Muscle of leg (tissue), 11 donors: Measurements from ENCODE around the gene KLF4. TPM values are rescaled to one million over a fixed set of nuclear protein-coding genes. Genes with fewer than 3 reads are reported as not detected.

ENCODE experiments used
- DNase-seq: peaks from one replicate; pipeline ENCODE4 v3.0.0; 2013
- H3K27ac ChIP-seq: one replicate; pipeline ENCODE4 v1.5.1; 2013; ENCODE audit warnings: mild to moderate bottlenecking, low read length, control low read depth
- H3K27me3 ChIP-seq: one replicate; pipeline ENCODE4 v1.6.1; 2013; ENCODE audit warnings: low read length; ENCODE audit not compliant: control insufficient read depth, insufficient read depth
- H3K36me3 ChIP-seq: one replicate; pipeline ENCODE4 v1.6.1; 2013; ENCODE audit warnings: low read length; ENCODE audit not compliant: control insufficient read depth, insufficient read depth
- H3K4me1 ChIP-seq: one replicate; pipeline ENCODE4 v1.6.1; 2013; ENCODE audit warnings: low read length; ENCODE audit not compliant: control insufficient read depth, insufficient read depth
- H3K4me3 ChIP-seq: one replicate; pipeline ENCODE4 v1.5.1; 2013; ENCODE audit warnings: low read length, control low read depth
- H3K9me3 ChIP-seq: replicated peaks from 2 replicates; pipeline ENCODE4 v1.6.1; 2013; ENCODE audit warnings: low read depth, low read length; ENCODE audit not compliant: control insufficient read depth
- WGBS: methylation state at CpG from one replicate; pipeline ENCODE4 v1.1.5; 2013; ENCODE audit warnings: missing lambda C conversion rate; ENCODE audit not compliant: insufficient coverage; 5-methylcytosine and 5-hydroxymethylcytosine counted together
- polyA plus RNA-seq, 8 donors: library from polyadenylated mRNA; unstranded; fragments of 120-200 nt; gene quantifications; one replicate each; pipeline versions ENCODE4 v1.2.1 to v1.2.3, GENCODE V29; 2013; ENCODE audit warnings: inconsistent platforms in 1 of 8, low replicate concordance in 1 of 8; ENCODE audit not compliant: insufficient read length in 8 of 8, insufficient read depth in 1 of 8
- total RNA-seq: library from RNA; stranded (reverse); fragments of 120-200 nt; gene quantifications from one replicate; pipeline ENCODE4 v1.2.4, GENCODE V29; 2013

The KLF4 gene
- total and polyA plus RNA-seq, 9 donors = 24.0 to 65.8 (median 32.6) TPM

DNA sequence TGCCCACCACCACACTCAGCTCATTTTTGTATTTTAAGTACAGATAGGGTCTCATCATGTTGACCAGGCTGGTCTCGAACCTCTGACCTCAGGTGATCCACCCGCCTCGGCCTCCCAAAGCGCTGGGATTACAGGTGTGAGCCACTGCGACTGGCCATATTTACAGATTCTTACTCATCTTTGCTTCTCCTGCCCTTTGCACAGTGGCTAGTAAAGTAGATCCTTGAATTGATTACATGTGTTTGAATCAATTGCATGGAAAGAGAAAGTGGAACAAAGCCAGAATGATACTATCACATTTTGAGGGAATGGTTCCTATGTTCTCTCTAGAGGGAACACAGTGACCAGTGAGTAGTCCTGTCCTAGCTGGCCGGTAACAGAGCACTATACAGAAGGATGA lies 15.4 kb downstream of the KLF4 start:
- no peaks in the 10 kb centered on the region for H3K4me1 ChIP-seq
- H3K27ac ChIP-seq = no peak overlapping the region
- H3K27me3 ChIP-seq = no peaks in the 10 kb centered on the region
- H3K9me3 ChIP-seq = no peaks in the 10 kb centered on the region
- WGBS = 93% methylated on average over 3 of the region's 6 CpGs
- H3K36me3 ChIP-seq = no peaks in the 10 kb centered on the region
- H3K4me3 ChIP-seq = no peak overlapping the region
- no peak for DNase-seq

- Histone ChIP-seq H3K27ac (no peak overlapping the region), H3K4me1 (no peaks in the 10 kb centered on the region), H3K4me3 (no peak overlapping the region), H3K36me3 (no peaks in the 10 kb centered on the region), H3K9me3 (no peaks in the 10 kb centered on the region), H3K27me3 (no peaks in the 10 kb centered on the region)
- no CpG with 5 or more reads among the region's 9 CpGs for whole genome bisulfite sequencing
- no peak for DNase-seq
These were observed 16.8 kb downstream of the KLF4 start for GRCh38 chr9:107472581-107473340.

DNA sequence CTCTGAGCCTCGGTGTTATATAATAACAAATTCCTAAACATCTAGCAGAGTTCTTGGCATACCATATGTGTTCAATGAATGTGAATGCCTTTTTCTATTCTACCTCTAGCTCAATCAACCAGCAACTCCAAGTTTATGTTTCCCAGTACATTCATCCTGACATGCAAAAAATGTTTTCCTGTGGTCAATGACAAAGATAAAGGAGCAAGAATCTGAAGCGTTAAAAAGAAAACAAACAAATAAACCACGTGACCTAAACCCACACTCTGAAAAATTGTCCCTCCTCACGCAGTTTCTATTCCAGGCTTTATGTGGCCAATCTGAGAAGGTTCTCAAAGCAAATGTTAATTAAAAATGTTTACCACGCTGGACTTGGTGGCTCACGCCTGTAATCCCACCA lies 18.0 kb downstream of the KLF4 start:
- 91% methylated on average over 4 of the region's 6 CpGs for WGBS
- H3K9me3 ChIP-seq = no peaks in the 10 kb centered on the region
- H3K4me3 ChIP-seq = no peak overlapping the region
- no peaks in the 10 kb centered on the region for H3K27me3 ChIP-seq
- no peaks in the 10 kb centered on the region for H3K36me3 ChIP-seq
- H3K27ac ChIP-seq = no peak overlapping the region
- no peaks in the 10 kb centered on the region for H3K4me1 ChIP-seq
- DNase-seq = no peak

GRCh38 chr9:107467416-107467815 lies 22.2 kb downstream of the KLF4 start:
- no peak for DNase-seq
- H3K36me3 ChIP-seq = no peaks in the 10 kb centered on the region
- H3K9me3 ChIP-seq = no peaks in the 10 kb centered on the region
- peaks cover 13% of the 10 kb centered on the region for H3K4me1 ChIP-seq
- H3K27me3 ChIP-seq = peaks cover 18% of the 10 kb centered on the region
- WGBS = no CpG with 5 or more reads among the region's 1 CpG
- no peak overlapping the region for H3K4me3 ChIP-seq
- H3K27ac ChIP-seq = no peak overlapping the region

GRCh38 chr9:107466826-107467225 lies 22.7 kb downstream of the KLF4 start:
- no peak overlapping the region for H3K27ac ChIP-seq
- H3K4me1 ChIP-seq = peaks cover 13% of the 10 kb centered on the region
- H3K4me3 ChIP-seq = no peak overlapping the region
- no peaks in the 10 kb centered on the region for H3K36me3 ChIP-seq
- DNase-seq = peak; percentile 51
- H3K9me3 ChIP-seq = no peaks in the 10 kb centered on the region
- H3K27me3 ChIP-seq = peaks cover 18% of the 10 kb centered on the region
- WGBS = 33% methylated on average over 1 of the region's 2 CpGs

DNA sequence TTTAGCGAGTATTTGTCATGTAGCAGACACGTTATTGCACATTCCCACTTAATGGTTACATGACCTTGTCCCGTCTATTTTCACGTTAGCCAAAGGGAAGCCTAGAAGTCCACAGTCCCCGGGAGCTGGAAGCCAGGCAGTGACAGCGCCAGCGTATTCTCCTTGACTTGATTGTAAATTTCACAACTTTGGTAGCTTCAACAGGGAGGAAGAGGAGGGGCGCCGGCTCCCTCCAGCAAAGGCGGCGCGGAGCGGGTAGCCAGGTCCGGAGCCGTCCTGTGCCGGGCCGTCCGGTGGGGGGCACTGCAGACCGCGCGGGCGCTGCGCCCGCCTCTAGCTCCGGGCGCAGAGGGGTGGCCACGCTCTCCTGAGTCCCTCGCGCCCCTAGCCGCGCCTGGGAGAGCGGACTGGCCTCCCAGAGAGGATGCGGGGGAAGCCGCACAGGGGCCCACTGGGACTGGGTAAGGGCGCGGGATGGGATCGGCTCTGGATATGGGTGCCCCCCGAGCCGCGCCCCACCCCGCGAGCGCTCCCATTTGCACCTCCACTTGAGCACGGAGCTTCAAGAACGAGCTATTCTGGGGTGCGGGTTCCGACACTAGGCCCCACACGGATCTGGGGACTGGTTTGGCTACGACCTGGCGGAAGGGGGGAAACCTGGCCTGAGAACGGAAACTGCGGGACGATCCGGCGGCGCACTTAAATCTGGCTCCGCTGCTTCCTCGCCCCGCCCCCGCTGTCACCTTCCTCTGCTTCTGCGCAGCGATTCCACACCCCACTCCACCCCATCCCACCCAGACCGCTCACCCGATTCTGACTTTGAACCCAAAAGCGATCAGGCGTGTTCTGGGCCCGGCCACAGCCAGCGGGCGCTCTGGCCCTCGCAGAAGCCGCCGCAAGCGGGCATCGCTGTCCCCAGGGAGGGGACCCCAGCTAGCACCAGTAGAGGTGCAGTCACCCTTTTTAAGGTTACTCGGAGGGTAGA lies 23.8 kb downstream of the KLF4 start:
- Histone ChIP-seq H3K4me3 (peak overlapping the region; percentile 74), H3K9me3 (no peaks in the 10 kb centered on the region), H3K36me3 (no peaks in the 10 kb centered on the region), H3K27me3 (peaks cover 18% of the 10 kb centered on the region), H3K27ac (no peak overlapping the region), H3K4me1 (peaks cover 13% of the 10 kb centered on the region)
- DNase-seq = peak; percentile 64
- 1% methylated on average over 70 of the region's 75 CpGs for WGBS

- H3K27ac ChIP-seq = no peak overlapping the region
- peaks cover 18% of the 10 kb centered on the region for H3K27me3 ChIP-seq
- H3K36me3 ChIP-seq = no peaks in the 10 kb centered on the region
- no peak overlapping the region for H3K4me3 ChIP-seq
- H3K4me1 ChIP-seq = peaks cover 13% of the 10 kb centered on the region
- H3K9me3 ChIP-seq = no peaks in the 10 kb centered on the region
- DNase-seq = no peak
These were observed 25.1 kb downstream of the KLF4 start for GRCh38 chr9:107464516-107464915.

- no peak for DNase-seq
- peaks cover 13% of the 10 kb centered on the region for H3K4me1 ChIP-seq
- WGBS = no CpG with 5 or more reads among the region's 4 CpGs
- no peak overlapping the region for H3K4me3 ChIP-seq
- no peak overlapping the region for H3K27ac ChIP-seq
- no peaks in the 10 kb centered on the region for H3K9me3 ChIP-seq
- H3K27me3 ChIP-seq = peaks cover 18% of the 10 kb centered on the region
- no peaks in the 10 kb centered on the region for H3K36me3 ChIP-seq
These were observed 26.9 kb downstream of the KLF4 start for GRCh38 chr9:107462691-107463090.

GRCh38 chr9:107460153-107461023 lies 29.2 kb downstream of the KLF4 start:
- H3K4me3 ChIP-seq = no peak overlapping the region
- 64% methylated on average over 1 of the region's 6 CpGs for WGBS
- H3K4me1 ChIP-seq = peaks cover 5% of the 10 kb centered on the region
- no peak overlapping the region for H3K27ac ChIP-seq
- H3K27me3 ChIP-seq = peaks cover 9% of the 10 kb centered on the region
- no peaks in the 10 kb centered on the region for H3K9me3 ChIP-seq
- no peak for DNase-seq
- H3K36me3 ChIP-seq = no peaks in the 10 kb centered on the region
